ENCODE data around the gene VWDE. TPM values are rescaled to one million over a fixed set of nuclear protein-coding genes. Genes with fewer than 3 reads are reported as not detected.
"Not testable (repeated sequence)": the region's sequence is repeated elsewhere in the genome, so short reads cannot be mapped to it uniquely, and the experiment has no call there.

The VWDE gene
- total and polyA plus RNA-seq, 7 donors: 0.05 TPM; not detected in 6

DNA sequence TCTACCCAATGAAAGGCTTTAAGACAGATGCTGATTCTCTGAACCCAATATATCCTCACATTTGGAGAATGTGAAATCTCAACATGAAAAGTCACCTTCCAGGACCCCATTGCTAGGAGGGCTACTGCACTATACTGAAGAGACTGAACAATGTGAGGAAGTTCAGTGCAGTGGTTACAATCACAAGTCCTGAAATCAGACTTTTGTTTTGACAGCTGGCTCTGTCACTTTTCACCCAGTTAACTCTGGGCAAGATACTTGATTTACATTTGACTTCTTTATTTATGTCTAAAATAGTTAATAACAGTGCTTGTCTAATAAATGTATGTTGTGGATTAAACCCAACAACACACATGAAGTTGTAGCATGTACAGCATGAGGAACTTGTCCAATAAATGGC is 14.8 kb upstream of the VWDE start:
- H3K4me3 ChIP-seq: no peak overlapping the region
- ATAC-seq (no peak), DNase-seq (no peak)
- TF ChIP-seq, protein P1, sequence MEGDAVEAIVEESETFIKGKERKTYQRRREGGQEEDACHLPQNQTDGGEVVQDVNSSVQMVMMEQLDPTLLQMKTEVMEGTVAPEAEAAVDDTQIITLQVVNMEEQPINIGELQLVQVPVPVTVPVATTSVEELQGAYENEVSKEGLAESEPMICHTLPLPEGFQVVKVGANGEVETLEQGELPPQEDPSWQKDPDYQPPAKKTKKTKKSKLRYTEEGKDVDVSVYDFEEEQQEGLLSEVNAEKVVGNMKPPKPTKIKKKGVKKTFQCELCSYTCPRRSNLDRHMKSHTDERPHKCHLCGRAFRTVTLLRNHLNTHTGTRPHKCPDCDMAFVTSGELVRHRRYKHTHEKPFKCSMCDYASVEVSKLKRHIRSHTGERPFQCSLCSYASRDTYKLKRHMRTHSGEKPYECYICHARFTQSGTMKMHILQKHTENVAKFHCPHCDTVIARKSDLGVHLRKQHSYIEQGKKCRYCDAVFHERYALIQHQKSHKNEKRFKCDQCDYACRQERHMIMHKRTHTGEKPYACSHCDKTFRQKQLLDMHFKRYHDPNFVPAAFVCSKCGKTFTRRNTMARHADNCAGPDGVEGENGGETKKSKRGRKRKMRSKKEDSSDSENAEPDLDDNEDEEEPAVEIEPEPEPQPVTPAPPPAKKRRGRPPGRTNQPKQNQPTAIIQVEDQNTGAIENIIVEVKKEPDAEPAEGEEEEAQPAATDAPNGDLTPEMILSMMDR (IDR thresholded peaks at IDR 0.05): no peak
- H3K27me3 ChIP-seq (ENCODE audit: insufficient read depth in 3 of 3, low read length in 2 of 3): no peaks in the 10 kb centered on the region
- H3K36me3 ChIP-seq (ENCODE audit: insufficient read depth in 1 of 2, low read depth in 1 of 2): no peaks in the 10 kb centered on the region
- intact Hi-C loops (cut with DNase I): no loop called here
- H3K9me3 ChIP-seq: no peaks in the 10 kb centered on the region
- no peak overlapping the region for H3K27ac ChIP-seq
- no peaks in the 10 kb centered on the region for H3K4me1 ChIP-seq

DNA sequence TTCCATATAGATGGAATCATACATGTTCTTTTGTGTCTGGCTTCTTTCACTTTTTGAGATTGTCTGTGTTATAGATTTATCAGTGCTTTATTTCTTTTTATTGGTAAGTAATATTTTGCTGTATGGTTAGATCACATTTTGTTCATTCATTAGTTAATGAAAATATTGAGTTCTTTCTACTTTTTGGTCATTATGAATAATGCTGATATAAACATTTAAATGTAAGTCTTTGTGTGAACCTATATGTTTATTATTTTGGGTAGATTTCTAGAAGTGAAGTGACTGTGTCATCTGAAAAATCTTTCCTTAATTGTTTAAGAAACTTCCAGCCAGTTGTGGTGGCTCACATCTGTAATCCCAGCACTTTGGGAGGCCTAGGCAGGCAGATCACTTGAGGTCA is 11.4 kb upstream of the VWDE start:
- Histone ChIP-seq H3K4me3 (no peak overlapping the region), H3K9me3 (no peaks in the 10 kb centered on the region), H3K27ac (no peak overlapping the region), H3K36me3 (ENCODE audit: insufficient read depth in 1 of 2, low read depth in 1 of 2) (no peaks in the 10 kb centered on the region), H3K27me3 (ENCODE audit: insufficient read depth in 3 of 3, low read length in 2 of 3) (no peaks in the 10 kb centered on the region), H3K4me1 (no peaks in the 10 kb centered on the region)
- TF ChIP-seq, protein P1 (IDR thresholded peaks at IDR 0.05): no peak
- ATAC-seq (no peak), DNase-seq (no peak)
- intact Hi-C loops (cut with DNase I): no loop called here

DNA sequence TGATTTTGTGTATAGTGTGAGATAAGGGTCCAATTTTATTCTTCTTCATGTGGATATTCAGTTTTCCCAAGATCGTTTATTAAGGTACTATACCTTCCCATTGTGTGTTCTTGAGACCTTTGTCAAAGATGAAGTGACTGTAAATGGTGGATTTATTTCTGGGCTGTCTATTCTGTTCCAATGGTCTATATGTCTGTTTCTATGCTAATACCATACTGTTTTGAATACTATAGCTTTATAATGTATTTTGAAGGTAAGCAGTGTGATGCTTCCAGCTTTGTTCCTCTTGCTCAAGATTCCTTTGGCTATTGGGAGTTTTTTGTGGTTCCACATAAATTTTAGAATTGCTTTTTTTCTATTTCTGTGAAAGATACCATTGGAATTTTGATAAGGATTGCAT is 8.7 kb upstream of the VWDE start:
- Histone ChIP-seq H3K4me3 (no peak overlapping the region), H3K36me3 (ENCODE audit: insufficient read depth in 1 of 2, low read depth in 1 of 2) (no peaks in the 10 kb centered on the region), H3K9me3 (no peaks in the 10 kb centered on the region), H3K4me1 (no peaks in the 10 kb centered on the region), H3K27ac (no peak overlapping the region), H3K27me3 (ENCODE audit: insufficient read depth in 3 of 3, low read length in 2 of 3) (no peaks in the 10 kb centered on the region)
- 90 to 93% (median 93%) methylated on average over 1 of the region's 1 CpG for WGBS, 3 donors
- intact Hi-C loops (cut with DNase I): no loop called here
- DNase-seq (no peak), ATAC-seq (no peak)
- TF ChIP-seq, protein P1 (IDR thresholded peaks at IDR 0.05): no peak

DNA sequence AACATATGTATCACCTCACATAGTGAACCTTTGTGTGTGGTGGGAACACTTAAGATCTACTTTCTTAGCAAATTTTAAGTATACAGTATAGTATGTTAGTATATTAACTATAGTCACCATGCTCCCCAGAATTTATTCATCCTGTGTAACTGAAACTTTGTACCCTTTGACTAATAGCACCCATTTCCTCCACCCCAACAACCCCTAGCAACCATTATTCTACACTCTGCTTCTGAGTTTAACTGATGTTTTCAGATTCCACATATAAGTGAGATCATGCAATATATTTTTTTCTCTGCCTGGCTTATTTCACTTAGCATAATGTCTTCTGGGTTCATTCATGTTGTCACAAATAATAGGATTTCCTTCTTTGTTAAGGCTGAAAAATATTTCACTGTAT is 6.9 kb upstream of the VWDE start:
- no peak overlapping the region for H3K27ac ChIP-seq
- DNase-seq (no peak), ATAC-seq (no peak)
- no peak overlapping the region for H3K4me3 ChIP-seq
- H3K27me3 ChIP-seq (ENCODE audit: insufficient read depth in 3 of 3, low read length in 2 of 3): no peaks in the 10 kb centered on the region
- no peaks in the 10 kb centered on the region for H3K9me3 ChIP-seq
- TF ChIP-seq, protein P1 (IDR thresholded peaks at IDR 0.05): no peak
- H3K4me1 ChIP-seq: no peaks in the 10 kb centered on the region
- intact Hi-C loops (cut with DNase I): no loop called here
- H3K36me3 ChIP-seq (ENCODE audit: insufficient read depth in 1 of 2, low read depth in 1 of 2): no peaks in the 10 kb centered on the region

- WGBS, 3 donors: 58 to 63% (median 58%) methylated on average over 4 of the region's 4 CpGs
- no peak overlapping the region for H3K27ac ChIP-seq
- no peaks in the 10 kb centered on the region for H3K9me3 ChIP-seq
- peaks cover 0 to under 1% (median 0%) of the 10 kb centered on the region in 3 donors for H3K27me3 ChIP-seq (ENCODE audit: insufficient read depth in 3 of 3, low read length in 2 of 3)
- ATAC-seq: no peak
- TF ChIP-seq, protein P1 (IDR thresholded peaks at IDR 0.05): no peak
- intact Hi-C loops (cut with DNase I): no loop called here
- no peaks in the 10 kb centered on the region for H3K36me3 ChIP-seq (ENCODE audit: insufficient read depth in 1 of 2, low read depth in 1 of 2)
- H3K4me3 ChIP-seq: no peak overlapping the region
- DNase-seq: no peak
- no peaks in the 10 kb centered on the region for H3K4me1 ChIP-seq
Observed at GRCh38 chr7:12409097-12409711, 5.5 kb upstream of the VWDE start.

- DNase-seq; H3K9me3 ChIP-seq; H3K4me3 ChIP-seq; H3K27ac ChIP-seq; ATAC-seq; H3K27me3 ChIP-seq (ENCODE audit: insufficient read depth in 3 of 3, low read length in 2 of 3); H3K4me1 ChIP-seq; intact Hi-C loops (cut with DNase I); H3K36me3 ChIP-seq (ENCODE audit: insufficient read depth in 1 of 2, low read depth in 1 of 2): not testable (repeated sequence)
- WGBS, 3 donors: 93 to 94% (median 94%) methylated on average over 3 to 8 of the region's 8 CpGs
Observed at GRCh38 chr7:12407652-12408051, 4.0 kb upstream of the VWDE start.
